Left colon (tissue), 2 donors: Measurements from ENCODE around the gene DCAF4L1. TPM values are rescaled to one million over a fixed set of nuclear protein-coding genes. Genes with fewer than 3 reads are reported as not detected.

Experiments
- ATAC-seq: fragments of 200-7000 bp; cut with Tn5 transposase; one replicate; pipeline ENCODE4 v1.9.1; 2020; ENCODE audit warnings: mild to moderate bottlenecking, moderate library complexity
- DNase-seq, 2 donors: peaks; one replicate each; pipeline ENCODE4 v3.0.0-alpha.2; 2020
- intact Hi-C, 2 donors: fragments of 100-400 bp; cut with DNase I in 1 of 2; cut with micrococcal nuclease in 1 of 2; formaldehyde crosslinking; loops; one replicate each; pipeline versions ENCODE4 v1.11.2 to v1.14.0; 2022; cut with DNase I, micrococcal nuclease
- long read RNA-seq: library from polyadenylated mRNA; unstranded; transcript quantifications from one replicate; pipeline ENCODE4 v2.0.0, GENCODE V29; 2021
- total RNA-seq, 2 donors: library from RNA; stranded (reverse); fragmentation: NEBNext Ultra II Directional; extraction: Animal tissue kit (Norgen Biotek cat#: 25700); gene quantifications; one replicate each; pipeline ENCODE4 v1.2.1, GENCODE V29; 2021
- donor health status: DM: no; HTN: no; CAD: no.
- donor health status: DM: yes; HTN: yes; CAD: no.

Gene DCAF4L1
- under 1 TPM; 0.06 to 0.12 TPM for total RNA-seq
- long read RNA-seq: 0 reads

GRCh38 chr4:41981456-41981855, at the start of gene DCAF4L1:
Gene DCAF4L1 (plus strand): TSS chr4:41981756. CDS start chr4:41981793, 37 bp downstream.
- ATAC-seq (no peak), DNase-seq (no peak)
- intact Hi-C loops: no loop called here

- no peak for ATAC-seq
- intact Hi-C loops: no loop called here
- no peak for DNase-seq
Observed at GRCh38 chr4:41932988-41933387, 48.6 kb upstream of the DCAF4L1 start.

- ATAC-seq (no peak), DNase-seq (no peak)
- intact Hi-C loops: no loop called here
Observed at GRCh38 chr4:41933997-41934503, 47.5 kb upstream of the DCAF4L1 start.

- DNase-seq: no peak
- intact Hi-C loops: no loop called here
- ATAC-seq: no peak
Observed at GRCh38 chr4:41934514-41934900, 47.0 kb upstream of the DCAF4L1 start.

- intact Hi-C loops: no loop called here
- ATAC-seq: peak; percentile 97
- peak; percentile 88 to 91 for DNase-seq
Observed at GRCh38 chr4:41934901-41935651, 46.5 kb upstream of the DCAF4L1 start, which contains the start of gene TMEM33. Gene TMEM33 (plus strand): TSS chr4:41935429. CDS start chr4:41935485, 56 bp downstream.

GRCh38 chr4:41935652-41936021, 45.9 kb upstream of the DCAF4L1 start:
- peak; percentile 50 for ATAC-seq
- intact Hi-C loops: no loop called here
- no peak for DNase-seq

- DNase-seq: no peak
- intact Hi-C loops: no loop called here
- ATAC-seq: no peak
Observed at GRCh38 chr4:41939016-41939626, 42.4 kb upstream of the DCAF4L1 start.

- intact Hi-C loops: no loop called here
- no peak for DNase-seq
- no peak for ATAC-seq
Observed at GRCh38 chr4:41940834-41941233, 40.7 kb upstream of the DCAF4L1 start.

- intact Hi-C loops: no loop called here
- DNase-seq (no peak), ATAC-seq (no peak)
Observed at GRCh38 chr4:41943506-41943905, 38.0 kb upstream of the DCAF4L1 start.

- intact Hi-C loops: no loop called here
- no peak for ATAC-seq
Observed at GRCh38 chr4:41944089-41944488, 37.5 kb upstream of the DCAF4L1 start.

GRCh38 chr4:41949531-41949930, 32.0 kb upstream of the DCAF4L1 start:
- ATAC-seq (no peak), DNase-seq (no peak)
- intact Hi-C loops: no loop called here

More at GRCh38 chr4:41944089-41944488, 37.5 kb upstream of the DCAF4L1 start:
- DNase-seq: no peak

- intact Hi-C loops: no loop called here
- ATAC-seq (no peak), DNase-seq (no peak)
Observed at GRCh38 chr4:41957634-41958033, 23.9 kb upstream of the DCAF4L1 start.

- intact Hi-C loops: no loop called here
- ATAC-seq (no peak), DNase-seq (no peak)
Observed at GRCh38 chr4:41963105-41963504, 18.5 kb upstream of the DCAF4L1 start.

- intact Hi-C loops: no loop called here
- no peak for DNase-seq
- no peak for ATAC-seq
Observed at GRCh38 chr4:41964401-41964800, 17.2 kb upstream of the DCAF4L1 start.

- intact Hi-C loops: no loop called here
- DNase-seq (no peak), ATAC-seq (no peak)
Observed at GRCh38 chr4:41967392-41967791, 14.2 kb upstream of the DCAF4L1 start.

GRCh38 chr4:41969671-41970070, 11.9 kb upstream of the DCAF4L1 start:
- ATAC-seq (no peak), DNase-seq (no peak)
- intact Hi-C loops: no loop called here

GRCh38 chr4:41975341-41975740, 6.2 kb upstream of the DCAF4L1 start:
- ATAC-seq (no peak), DNase-seq (no peak)
- intact Hi-C loops: no loop called here

- DNase-seq (no peak), ATAC-seq (no peak)
- intact Hi-C loops: no loop called here
Observed at GRCh38 chr4:41976775-41977516, 4.6 kb upstream of the DCAF4L1 start.

GRCh38 chr4:41977709-41978108, 3.8 kb upstream of the DCAF4L1 start:
- DNase-seq: no peak
- no peak for ATAC-seq
- intact Hi-C loops: no loop called here

- intact Hi-C loops: no loop called here
- no peak for ATAC-seq
- DNase-seq: no peak
Observed at GRCh38 chr4:41982716-41983115, 1.2 kb downstream of the DCAF4L1 start.
